Fibroblast of lung (primary cell): ENCODE data around the gene FSD1.

Experiments
- CTCF ChIP-seq, 2 donors: IDR thresholded peaks in 1 of 2; conservative IDR thresholded peaks in 1 of 2; 1 replicate in 1 of 2; 2 replicates in 1 of 2; pipeline ENCODE4 v1.5.1; 2011 to 2012; ENCODE audit warnings: low read length in 2 of 2, control low read depth in 1 of 2, inconsistent platforms in 1 of 2, low read depth in 1 of 2, mild to moderate bottlenecking in 1 of 2
- EZH2 ChIP-seq: IDR thresholded peaks from 2 replicates; pipeline ENCODE4 v1.5.1; 2012; ENCODE audit warnings: low read length, control low read depth, mild to moderate bottlenecking; ENCODE audit errors: missing control alignments

- no peak for TF ChIP-seq CTCF (conservative IDR thresholded peaks at IDR 0.05 in 1 of 2, IDR thresholded peaks at IDR 0.05 in 1 of 2; ENCODE audit: low read depth in 1 of 2, low read length in 2 of 2)
- TF ChIP-seq EZH2, result no peak
Measured at GRCh38 chr19:4268816-4269430, 35.5 kb upstream of the FSD1 start.
